ENCODE data around the gene PIEZO1.

Gene PIEZO1

DNA sequence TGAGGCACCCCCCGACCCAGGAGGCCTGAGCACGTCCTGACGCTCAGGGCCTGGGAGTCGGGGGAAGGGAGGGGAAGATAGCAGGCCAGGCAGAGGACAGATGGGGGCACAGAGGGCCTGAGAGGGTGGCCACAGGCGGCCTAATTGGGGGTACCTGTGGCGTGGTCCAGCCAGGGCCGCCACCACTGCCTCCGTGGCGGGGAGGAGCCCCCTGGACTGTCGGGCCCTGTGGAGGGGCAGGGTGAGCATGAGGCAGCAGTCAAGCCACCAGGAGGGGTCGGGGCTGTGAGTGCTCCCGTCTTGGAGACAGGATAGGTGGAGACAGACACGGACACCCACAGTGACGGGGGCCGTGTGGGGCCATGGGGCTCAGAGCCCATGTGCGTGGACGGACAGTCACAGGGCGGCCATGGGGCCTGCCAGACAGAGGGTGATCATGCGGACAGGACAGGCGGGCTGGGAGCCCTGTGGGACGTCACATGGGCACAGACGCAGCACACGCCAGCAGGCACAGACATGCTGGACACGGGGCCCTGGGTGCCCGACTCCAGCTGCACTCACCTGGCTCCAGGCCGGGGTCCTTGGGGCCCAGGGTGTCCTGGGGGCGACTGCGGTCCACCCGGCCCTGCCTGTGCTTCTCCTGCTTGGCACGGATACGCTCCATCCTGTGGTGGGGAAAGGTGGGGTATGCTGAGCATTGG, 60.0 kb downstream of the PIEZO1 start:
- Mint-ChIP-seq H3K4me3 (no peak overlapping the region), H3K36me3 (ENCODE audit: low read depth) (peaks cover 15% of the 10 kb centered on the region), H3K9me3 (no peaks in the 10 kb centered on the region), H3K27ac (no peak overlapping the region), H3K27me3 (no peaks in the 10 kb centered on the region), H3K4me1 (ENCODE audit: low read depth) (no peaks in the 10 kb centered on the region)

DNA sequence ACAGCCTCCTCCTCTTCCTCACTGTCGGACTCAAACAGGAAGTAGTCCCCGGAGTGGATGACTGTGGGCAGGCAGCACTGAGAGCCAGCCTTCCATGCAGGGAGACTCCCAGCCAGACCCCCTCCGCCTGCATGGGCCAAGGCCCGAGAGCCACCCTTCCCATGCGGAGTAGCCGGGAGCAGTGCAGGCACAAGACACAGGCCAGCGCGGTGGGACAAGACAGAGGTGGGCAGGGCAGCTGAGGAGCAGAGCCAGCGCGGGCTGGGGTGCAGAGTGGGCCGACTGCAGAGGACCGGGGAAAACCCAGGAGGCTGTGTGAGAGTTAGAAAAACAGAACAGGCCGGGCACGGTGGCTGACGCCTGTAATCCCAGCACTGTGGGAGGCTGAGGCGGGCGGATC, 61.1 kb downstream of the PIEZO1 start:
- Mint-ChIP-seq H3K27ac (no peak overlapping the region), H3K36me3 (ENCODE audit: low read depth) (peaks cover 16% of the 10 kb centered on the region), H3K9me3 (no peaks in the 10 kb centered on the region), H3K4me1 (ENCODE audit: low read depth) (no peaks in the 10 kb centered on the region), H3K27me3 (no peaks in the 10 kb centered on the region), H3K4me3 (no peak overlapping the region)

GRCh38 chr16:88723507-88723887, 61.5 kb downstream of the PIEZO1 start:
- H3K4me3 Mint-ChIP-seq = no peak overlapping the region
- no peak overlapping the region for H3K27ac Mint-ChIP-seq
- no peaks in the 10 kb centered on the region for H3K27me3 Mint-ChIP-seq
- no peaks in the 10 kb centered on the region for H3K4me1 Mint-ChIP-seq (ENCODE audit: low read depth)
- H3K9me3 Mint-ChIP-seq = no peaks in the 10 kb centered on the region
- peaks cover 16% of the 10 kb centered on the region for H3K36me3 Mint-ChIP-seq (ENCODE audit: low read depth)

DNA sequence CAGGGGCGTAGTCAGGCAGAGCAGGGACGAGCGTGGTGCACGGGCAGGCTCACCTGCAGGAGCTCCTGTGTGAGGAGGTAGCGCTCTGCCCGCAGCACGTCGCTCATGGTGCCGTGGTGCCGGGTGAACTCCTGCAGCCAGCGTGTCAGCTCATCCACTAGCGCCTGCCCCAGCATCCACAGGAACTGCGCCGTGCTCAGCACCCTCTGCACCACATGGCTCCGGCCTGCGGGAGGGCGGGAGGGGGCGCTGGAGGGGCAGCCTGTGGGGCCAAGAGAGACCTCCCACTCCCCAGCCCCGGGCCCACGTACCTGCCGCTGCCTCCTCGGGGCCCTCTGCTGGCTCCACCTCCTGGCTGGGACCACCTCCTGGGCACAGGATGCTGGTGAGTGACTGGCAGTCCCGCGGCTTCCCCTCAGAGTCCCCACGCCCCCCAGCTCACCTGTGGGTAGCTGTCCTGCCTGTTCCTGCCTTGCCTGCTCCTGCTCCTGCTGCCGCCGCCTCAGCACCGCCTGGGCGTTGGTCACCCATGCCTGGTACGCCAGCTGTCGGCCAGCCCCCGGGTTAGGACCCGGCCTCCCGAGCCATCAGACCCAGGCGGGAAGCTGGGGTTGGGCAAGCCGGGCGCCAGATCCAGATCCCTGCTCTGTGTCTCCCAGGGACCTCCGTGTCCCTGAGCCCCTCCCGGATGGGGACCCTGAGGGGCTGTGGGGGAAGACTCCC, 62.1 kb downstream of the PIEZO1 start:
- no peaks in the 10 kb centered on the region for H3K27me3 Mint-ChIP-seq
- no peaks in the 10 kb centered on the region for H3K9me3 Mint-ChIP-seq
- H3K36me3 Mint-ChIP-seq (ENCODE audit: low read depth) = peaks cover 18% of the 10 kb centered on the region
- H3K4me1 Mint-ChIP-seq (ENCODE audit: low read depth) = no peaks in the 10 kb centered on the region
- no peak overlapping the region for H3K4me3 Mint-ChIP-seq
- no peak overlapping the region for H3K27ac Mint-ChIP-seq

DNA sequence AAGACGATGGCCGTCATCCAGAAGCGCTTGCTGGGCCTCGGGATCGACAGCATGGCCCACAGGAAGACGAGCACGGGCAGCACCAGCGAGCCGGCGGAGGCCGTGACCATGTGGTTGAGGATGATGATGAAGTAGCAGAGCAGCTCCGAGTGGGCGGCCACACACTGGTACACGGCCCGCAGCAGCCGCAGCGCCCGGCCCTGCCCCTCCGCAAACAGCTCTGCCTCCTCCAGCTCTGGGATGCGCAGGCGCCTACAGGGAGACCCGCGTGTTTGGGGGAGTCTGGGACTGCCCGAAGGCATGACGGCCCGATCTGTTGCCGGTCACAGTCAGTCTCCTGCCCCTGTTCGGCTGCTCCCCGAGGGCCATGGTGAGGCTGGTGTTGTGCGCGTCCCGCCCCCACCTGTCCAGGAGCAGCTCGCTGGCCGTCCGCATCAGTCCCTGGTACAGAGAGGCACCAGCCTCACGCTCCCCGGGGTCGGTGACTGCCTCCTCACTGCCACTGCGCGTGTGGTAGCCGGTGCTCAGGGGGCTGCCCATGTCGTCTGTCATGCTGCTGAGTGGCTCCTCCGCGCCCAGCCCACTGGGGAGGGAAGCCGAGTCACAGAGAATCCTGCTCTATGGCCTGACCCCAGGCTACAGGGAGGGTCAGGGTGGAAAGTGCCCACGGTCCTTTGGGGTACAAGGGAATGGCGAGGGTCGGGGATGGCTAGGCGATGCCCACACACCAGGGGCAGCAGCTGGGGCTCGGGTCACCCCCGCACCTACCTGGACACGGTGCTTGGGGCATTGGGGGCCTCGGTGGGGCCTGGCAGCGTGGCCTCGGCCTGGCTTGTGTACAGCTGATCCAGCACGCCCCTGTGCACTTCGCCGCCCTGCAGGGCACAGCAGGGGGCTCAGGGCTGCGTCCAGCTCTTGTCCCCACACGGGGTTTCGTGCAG, 62.9 kb downstream of the PIEZO1 start:
- Mint-ChIP-seq H3K4me1 (ENCODE audit: low read depth) (no peaks in the 10 kb centered on the region), H3K9me3 (no peaks in the 10 kb centered on the region), H3K36me3 (ENCODE audit: low read depth) (peaks cover 25% of the 10 kb centered on the region), H3K27ac (no peak overlapping the region), H3K4me3 (no peak overlapping the region), H3K27me3 (no peaks in the 10 kb centered on the region)

DNA sequence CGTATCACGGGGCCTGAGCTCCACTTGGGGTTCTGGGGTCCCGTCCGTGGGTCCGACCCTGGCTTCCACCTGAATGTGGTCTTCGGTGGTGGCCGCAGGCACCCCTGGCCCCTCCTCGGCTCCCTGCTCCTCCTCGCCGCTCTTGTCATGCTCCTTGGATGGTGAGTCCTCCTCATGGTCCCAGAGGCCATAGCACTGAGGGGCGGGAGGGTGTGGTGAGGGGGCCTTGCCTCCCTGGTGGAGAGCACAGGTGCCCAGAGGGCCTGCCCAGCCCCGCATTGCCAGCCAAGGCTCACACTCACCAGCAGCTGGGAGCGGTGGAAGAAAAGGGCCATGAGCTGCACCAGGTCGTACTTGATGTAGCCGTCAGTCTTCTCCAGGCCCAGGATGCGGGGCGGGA, 63.8 kb downstream of the PIEZO1 start:
- peaks cover 28% of the 10 kb centered on the region for H3K36me3 Mint-ChIP-seq (ENCODE audit: low read depth)
- no peaks in the 10 kb centered on the region for H3K9me3 Mint-ChIP-seq
- H3K27me3 Mint-ChIP-seq = no peaks in the 10 kb centered on the region
- no peaks in the 10 kb centered on the region for H3K4me1 Mint-ChIP-seq (ENCODE audit: low read depth)
- H3K4me3 Mint-ChIP-seq = no peak overlapping the region
- no peak overlapping the region for H3K27ac Mint-ChIP-seq

- no peaks in the 10 kb centered on the region for H3K9me3 Mint-ChIP-seq
- H3K27ac Mint-ChIP-seq = no peak overlapping the region
- H3K27me3 Mint-ChIP-seq = no peaks in the 10 kb centered on the region
- peaks cover 29% of the 10 kb centered on the region for H3K36me3 Mint-ChIP-seq (ENCODE audit: low read depth)
- H3K4me3 Mint-ChIP-seq = peak overlapping the region; percentile 41
- no peaks in the 10 kb centered on the region for H3K4me1 Mint-ChIP-seq (ENCODE audit: low read depth)
These were observed 64.5 kb downstream of the PIEZO1 start for GRCh38 chr16:88720396-88720970.

GRCh38 chr16:88719933-88720296, 65.1 kb downstream of the PIEZO1 start:
- Mint-ChIP-seq H3K9me3 (no peaks in the 10 kb centered on the region), H3K4me1 (ENCODE audit: low read depth) (no peaks in the 10 kb centered on the region), H3K4me3 (peak overlapping the region; percentile 41), H3K27ac (no peak overlapping the region), H3K36me3 (ENCODE audit: low read depth) (peaks cover 30% of the 10 kb centered on the region), H3K27me3 (no peaks in the 10 kb centered on the region)

- Mint-ChIP-seq H3K36me3 (ENCODE audit: low read depth) (peaks cover 30% of the 10 kb centered on the region), H3K27me3 (no peaks in the 10 kb centered on the region), H3K9me3 (no peaks in the 10 kb centered on the region), H3K4me1 (ENCODE audit: low read depth) (no peaks in the 10 kb centered on the region), H3K4me3 (no peak overlapping the region), H3K27ac (no peak overlapping the region)
These were observed 65.6 kb downstream of the PIEZO1 start for GRCh38 chr16:88719267-88719932.

DNA sequence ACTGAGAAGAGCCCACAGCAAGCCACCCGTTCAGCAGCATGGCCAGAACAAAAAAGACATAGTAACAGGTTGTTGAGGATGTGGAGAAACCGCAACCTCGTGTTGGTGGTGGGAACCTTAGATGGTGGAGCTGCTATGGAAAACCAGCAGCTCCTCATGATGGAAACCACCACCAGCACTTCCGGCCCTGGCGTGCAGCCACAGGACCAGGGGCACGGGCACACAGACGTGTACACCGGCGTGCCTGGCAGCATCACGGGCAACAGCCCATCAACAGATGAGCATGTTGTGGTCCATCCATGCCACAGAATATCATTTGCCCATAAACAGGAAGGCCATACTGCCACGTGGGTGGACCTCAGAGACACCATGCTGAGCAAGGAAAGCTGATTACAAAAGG, 66.8 kb downstream of the PIEZO1 start:
- Mint-ChIP-seq H3K27me3 (no peaks in the 10 kb centered on the region), H3K27ac (no peak overlapping the region), H3K4me3 (no peak overlapping the region)

DNA sequence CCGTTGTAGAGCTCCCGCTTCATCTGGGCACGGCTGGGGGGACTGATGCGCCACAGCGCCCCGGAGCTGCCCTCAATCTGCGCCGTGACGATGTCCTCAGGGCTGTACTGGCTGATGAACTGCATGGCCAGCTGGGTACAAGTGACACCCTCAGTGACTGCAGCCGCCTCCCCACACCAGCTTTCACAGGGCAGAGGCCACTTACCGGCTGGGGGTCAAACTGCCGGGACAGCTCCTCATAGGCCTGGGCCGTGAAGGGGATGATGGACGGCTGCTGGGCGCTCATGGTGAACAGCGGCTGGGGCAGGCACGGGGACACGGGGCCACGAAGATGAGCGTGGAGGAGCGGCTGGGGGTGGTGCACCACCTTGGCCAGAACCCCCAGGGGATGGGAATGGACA, 68.4 kb downstream of the PIEZO1 start:
- Mint-ChIP-seq H3K4me3 (no peak overlapping the region), H3K27ac (no peak overlapping the region), H3K4me1 (ENCODE audit: low read depth) (no peaks in the 10 kb centered on the region), H3K36me3 (ENCODE audit: low read depth) (peaks cover 36% of the 10 kb centered on the region), H3K9me3 (no peaks in the 10 kb centered on the region), H3K27me3 (no peaks in the 10 kb centered on the region)

More for the DNA sequence above, 66.8 kb downstream of the PIEZO1 start:
- H3K36me3 Mint-ChIP-seq (ENCODE audit: low read depth) = peaks cover 36% of the 10 kb centered on the region
- H3K4me1 Mint-ChIP-seq (ENCODE audit: low read depth) = no peaks in the 10 kb centered on the region
- H3K9me3 Mint-ChIP-seq = no peaks in the 10 kb centered on the region

DNA sequence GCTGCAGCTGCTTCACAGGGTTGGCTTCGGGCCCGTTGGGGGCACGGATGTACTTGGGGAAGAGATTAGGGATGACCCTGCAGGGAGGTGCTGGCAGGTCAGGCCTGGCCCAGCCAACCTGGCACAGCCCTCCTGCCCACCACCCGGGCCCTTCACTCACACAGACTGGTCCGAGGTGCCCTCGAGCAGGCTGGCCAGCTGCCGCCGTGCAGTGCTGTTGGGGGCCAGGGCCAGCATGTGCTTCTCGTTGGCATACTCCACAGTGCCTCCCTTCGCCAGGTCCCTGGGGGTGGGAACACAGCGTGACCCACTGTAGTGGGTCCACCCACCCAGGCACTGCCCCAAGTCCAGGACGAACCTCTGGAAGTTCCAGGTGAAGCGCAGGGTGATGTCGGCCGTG, 68.8 kb downstream of the PIEZO1 start:
- H3K27me3 Mint-ChIP-seq = no peaks in the 10 kb centered on the region

DNA sequence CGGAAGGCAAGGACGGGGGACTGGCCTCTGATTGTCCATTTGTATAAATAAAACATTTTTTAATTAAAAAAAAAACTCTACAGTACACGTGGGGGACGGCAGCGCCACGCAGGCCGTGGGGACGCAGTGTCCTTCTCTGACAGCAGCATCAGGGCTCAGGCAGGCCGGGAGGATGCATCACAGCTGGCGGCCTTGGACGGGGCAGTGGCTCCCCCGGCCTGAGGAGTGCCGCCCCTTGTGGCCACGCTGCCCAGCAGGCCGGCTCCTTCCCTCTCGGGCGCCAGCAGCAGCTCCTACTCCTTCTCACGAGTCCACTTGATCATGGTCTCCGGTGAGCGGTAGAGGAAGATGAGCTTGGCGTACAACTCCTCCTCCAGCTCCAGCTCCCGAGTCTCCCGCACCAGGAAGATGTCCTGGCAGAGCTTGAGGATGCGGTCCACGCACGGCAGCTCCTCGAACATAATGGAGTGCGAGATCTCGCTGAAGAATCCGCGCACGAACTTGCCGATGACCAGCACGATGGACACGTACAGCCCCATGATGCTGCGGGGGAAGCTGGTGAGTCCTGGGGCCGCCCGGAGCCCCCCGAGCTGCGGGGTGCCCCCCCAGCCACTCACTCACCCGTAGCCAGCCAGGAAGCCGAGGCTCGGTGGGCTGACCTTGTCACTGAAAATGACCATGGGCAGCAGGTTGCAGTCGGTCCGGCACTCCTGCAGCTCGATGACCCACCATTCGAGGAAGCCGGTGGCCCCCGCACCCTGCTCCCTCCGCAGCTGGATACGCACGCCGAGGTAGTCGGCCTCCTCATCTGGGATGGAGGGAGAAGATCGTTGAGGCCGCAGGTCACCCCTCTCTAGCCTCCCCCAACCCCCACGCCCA, 69.5 kb downstream of the PIEZO1 start:
- no peak overlapping the region for H3K4me3 Mint-ChIP-seq
- H3K4me1 Mint-ChIP-seq (ENCODE audit: low read depth) = no peaks in the 10 kb centered on the region
- no peaks in the 10 kb centered on the region for H3K9me3 Mint-ChIP-seq
- no peaks in the 10 kb centered on the region for H3K27me3 Mint-ChIP-seq
- no peak overlapping the region for H3K27ac Mint-ChIP-seq
- peaks cover 33% of the 10 kb centered on the region for H3K36me3 Mint-ChIP-seq (ENCODE audit: low read depth)

More for the DNA sequence above, 68.8 kb downstream of the PIEZO1 start:
- Mint-ChIP-seq H3K9me3 (no peaks in the 10 kb centered on the region), H3K27ac (no peak overlapping the region), H3K36me3 (ENCODE audit: low read depth) (peaks cover 36% of the 10 kb centered on the region), H3K4me1 (ENCODE audit: low read depth) (no peaks in the 10 kb centered on the region), H3K4me3 (no peak overlapping the region)
